Astrocyte of the spinal cord (primary cell): Measurements from ENCODE around the gene RPS6KA5.
"Not testable (repeated sequence)": the region's sequence is repeated elsewhere in the genome, so short reads cannot be mapped to it uniquely, and the experiment has no call there.

Experiments
- DNase-seq: peaks from one replicate; pipeline ENCODE4 v3.0.0; 2011; ENCODE audit warnings: low read depth, low spot score
- H3K4me3 ChIP-seq: 2 replicates; pipeline ENCODE4 v1.5.1; 2011; ENCODE audit warnings: low read depth, mild to moderate bottlenecking, low read length, moderate library complexity
- in situ Hi-C: cut with HindIII; loops from 2 replicates; pipeline ENCODE4 v1.10.0; 2017; ENCODE audit warnings: low sequenced_read_pairs
- TF ChIP-seq, protein P1 (sequence below): IDR thresholded peaks from 2 replicates; pipeline ENCODE4 v1.5.1; 2012; ENCODE audit warnings: low read depth, mild to moderate bottlenecking, low read length, inconsistent platforms

Gene RPS6KA5

DNA sequence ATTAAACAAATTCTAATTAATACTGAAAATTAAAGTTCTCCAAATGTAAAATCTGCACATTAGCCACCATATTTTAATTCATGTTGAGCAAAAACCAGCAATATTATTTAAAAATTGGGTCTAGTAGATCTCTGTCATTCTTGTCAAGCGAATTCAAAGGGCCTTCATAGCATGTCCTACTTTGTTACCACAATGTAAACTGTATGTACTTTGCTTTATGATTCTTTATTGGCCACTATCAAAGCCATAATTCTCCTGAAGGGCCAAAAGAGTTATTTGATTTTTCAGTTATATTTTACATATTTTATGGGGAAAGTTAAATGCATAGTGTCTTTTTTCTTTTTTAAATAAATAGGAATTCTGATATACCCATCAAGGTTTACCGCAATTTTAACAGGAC is 117.9 kb downstream of the RPS6KA5 start:
- TF ChIP-seq, protein P1, sequence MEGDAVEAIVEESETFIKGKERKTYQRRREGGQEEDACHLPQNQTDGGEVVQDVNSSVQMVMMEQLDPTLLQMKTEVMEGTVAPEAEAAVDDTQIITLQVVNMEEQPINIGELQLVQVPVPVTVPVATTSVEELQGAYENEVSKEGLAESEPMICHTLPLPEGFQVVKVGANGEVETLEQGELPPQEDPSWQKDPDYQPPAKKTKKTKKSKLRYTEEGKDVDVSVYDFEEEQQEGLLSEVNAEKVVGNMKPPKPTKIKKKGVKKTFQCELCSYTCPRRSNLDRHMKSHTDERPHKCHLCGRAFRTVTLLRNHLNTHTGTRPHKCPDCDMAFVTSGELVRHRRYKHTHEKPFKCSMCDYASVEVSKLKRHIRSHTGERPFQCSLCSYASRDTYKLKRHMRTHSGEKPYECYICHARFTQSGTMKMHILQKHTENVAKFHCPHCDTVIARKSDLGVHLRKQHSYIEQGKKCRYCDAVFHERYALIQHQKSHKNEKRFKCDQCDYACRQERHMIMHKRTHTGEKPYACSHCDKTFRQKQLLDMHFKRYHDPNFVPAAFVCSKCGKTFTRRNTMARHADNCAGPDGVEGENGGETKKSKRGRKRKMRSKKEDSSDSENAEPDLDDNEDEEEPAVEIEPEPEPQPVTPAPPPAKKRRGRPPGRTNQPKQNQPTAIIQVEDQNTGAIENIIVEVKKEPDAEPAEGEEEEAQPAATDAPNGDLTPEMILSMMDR = no peak
- no peak overlapping the region for H3K4me3 ChIP-seq
- in situ Hi-C loops = no loop called here
- no peak for DNase-seq

DNA sequence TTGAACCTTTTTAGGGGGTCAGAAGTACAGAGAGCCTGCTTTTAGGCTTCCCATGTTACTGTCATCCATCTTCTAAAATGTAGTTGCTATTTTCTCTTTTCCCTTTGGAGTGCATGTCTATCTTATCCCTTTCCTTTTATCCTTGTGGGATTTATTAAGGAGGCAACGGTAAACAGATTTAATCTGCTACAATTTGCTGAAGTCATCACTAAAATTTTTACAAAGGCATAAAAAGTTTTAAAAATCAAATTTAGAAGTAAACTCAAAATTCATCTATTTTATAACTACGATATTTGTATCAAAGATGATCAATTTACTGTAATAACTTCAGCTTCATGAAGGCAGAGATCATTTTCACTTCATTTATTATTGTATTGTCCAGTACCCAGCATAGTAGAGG is 118.7 kb downstream of the RPS6KA5 start:
- TF ChIP-seq, protein P1 = no peak
- H3K4me3 ChIP-seq = no peak overlapping the region
- DNase-seq = no peak
- in situ Hi-C loops = no loop called here

DNA sequence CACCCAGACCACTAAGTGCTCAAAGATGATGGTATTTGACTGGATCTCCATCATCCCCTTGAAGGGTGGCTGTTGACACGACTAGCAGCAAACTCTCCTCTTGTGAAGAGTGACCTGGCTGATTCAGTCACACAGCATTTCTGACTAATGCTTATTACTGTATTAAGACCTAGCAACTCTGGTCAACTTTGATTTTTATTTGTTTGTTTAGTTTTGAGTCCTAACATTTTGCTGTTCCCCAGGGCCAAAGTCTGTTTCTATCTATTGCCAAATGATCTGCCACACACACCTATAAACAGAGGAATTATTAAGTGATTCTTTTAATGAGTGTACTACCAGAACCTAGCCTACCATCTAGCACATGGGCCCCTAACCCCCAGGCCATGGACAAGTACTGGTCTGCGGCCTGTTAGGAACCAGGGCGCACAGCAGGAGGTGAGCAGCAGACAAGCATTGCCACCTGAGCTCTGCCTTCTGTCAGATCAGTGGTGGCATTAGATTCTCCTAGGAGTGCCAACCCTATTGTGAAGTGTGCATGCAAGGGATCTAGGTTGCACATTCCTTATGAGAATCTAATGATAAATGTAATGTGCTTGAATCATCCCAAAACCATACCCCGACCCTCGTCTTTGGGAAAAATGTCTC is 120.0 kb downstream of the RPS6KA5 start:
- DNase-seq = no peak
- in situ Hi-C loops = no loop called here
- no peak overlapping the region for H3K4me3 ChIP-seq
- TF ChIP-seq, protein P1 = no peak

DNA sequence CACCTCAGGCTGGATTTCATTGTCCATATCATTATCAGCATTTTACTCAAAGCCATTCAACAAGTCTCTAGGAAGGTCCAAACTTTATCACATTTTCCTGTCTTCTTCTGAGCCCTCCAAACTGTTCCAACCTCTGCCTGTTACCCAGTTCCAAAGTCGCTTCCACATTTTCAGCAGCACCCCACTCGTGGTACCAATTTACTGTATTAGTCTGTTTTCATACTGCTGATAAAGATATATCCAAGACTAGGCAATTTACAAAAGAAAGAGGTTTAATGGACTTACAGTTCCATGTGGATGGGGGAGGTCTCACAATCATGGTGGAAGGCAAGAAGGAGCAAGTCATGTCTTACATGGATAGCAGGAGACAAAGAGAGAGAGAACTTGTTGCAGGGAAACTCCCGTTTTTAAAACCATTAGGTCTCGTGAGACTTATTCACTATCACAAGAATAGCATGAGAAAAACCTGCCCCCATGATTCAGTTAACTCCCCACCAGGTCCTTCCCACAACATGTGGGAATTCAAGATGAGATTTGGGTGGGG is 121.1 kb downstream of the RPS6KA5 start:
- in situ Hi-C loops, DNase-seq, H3K4me3 ChIP-seq: not testable (repeated sequence)

DNA sequence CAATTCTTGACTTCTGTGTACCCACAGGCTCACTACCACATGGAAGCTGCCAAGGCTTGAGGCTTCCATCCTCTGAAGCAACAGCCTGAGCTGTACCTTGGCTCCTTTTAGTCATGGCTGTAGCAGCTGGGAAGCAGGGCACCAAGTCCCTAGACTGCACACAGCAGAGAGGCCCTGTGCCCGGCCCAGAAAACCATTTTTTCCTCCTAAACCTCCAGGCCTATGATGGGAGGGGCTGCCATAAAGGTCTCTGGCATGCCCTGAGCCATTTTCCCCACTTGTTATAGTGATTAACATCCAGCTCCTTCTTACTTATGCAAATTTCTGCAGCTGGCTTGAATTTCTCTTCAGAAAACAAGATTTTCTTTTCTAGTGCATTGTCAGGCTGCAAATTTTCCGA is 121.8 kb downstream of the RPS6KA5 start:
- in situ Hi-C loops = no loop called here
- TF ChIP-seq, protein P1 = no peak
- H3K4me3 ChIP-seq = no peak overlapping the region
- no peak for DNase-seq

DNA sequence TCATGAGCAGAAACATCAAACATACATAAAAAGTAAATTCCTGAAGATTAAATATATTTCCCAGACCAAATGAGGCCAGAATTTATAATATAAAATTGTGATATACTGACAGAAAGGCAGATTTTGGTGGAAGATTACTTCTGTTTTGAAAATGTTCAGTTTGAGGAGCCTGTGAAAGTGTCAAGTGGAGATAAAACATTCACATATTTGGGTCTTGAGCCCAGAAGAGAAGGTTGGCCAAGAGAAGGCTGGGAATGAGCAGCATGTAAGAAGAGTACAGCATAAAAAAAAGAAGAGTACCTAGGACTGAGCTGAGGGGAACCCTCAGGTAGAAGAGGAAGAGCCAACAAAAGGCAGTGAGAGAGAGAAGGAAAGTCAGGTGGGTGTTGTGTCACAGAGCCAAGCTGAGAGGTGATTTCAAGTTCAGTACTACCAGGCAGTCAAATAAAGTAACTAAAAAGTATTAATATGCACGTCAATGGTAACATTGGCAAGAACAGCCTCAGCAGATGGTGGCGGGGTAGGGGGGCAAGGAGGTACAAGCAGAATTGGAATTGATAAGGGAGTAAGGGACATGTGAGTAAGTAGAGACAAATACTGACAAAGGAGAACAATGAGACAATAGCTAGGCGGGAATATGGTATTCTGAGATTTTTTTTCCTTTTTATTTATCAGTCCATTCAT is 123.5 kb downstream of the RPS6KA5 start:
- H3K4me3 ChIP-seq = no peak overlapping the region
- TF ChIP-seq, protein P1 = no peak
- in situ Hi-C loops = no loop called here
- DNase-seq = no peak
